Measurements from ENCODE around the gene MRPL3.

DNA sequence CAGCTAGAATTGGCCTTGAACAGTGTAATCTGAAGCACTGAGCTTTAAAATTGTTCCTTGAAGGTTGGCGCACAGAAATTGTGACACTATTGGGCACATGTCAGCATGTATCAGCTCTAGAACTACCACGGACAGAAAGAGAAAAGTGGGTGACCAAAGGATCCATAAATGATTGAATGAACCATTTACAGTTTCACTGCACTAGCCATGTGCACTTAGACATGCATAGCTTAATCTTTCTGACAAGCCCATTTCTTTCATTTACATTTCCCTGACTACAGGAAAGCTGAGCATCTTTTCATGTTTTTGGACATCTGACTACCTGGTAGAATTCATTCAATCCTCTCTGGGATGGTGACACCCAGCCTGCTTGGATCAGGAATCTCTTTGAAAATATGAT lies 85.0 kb downstream of the MRPL3 start:
- TF ChIP-seq, protein P1, sequence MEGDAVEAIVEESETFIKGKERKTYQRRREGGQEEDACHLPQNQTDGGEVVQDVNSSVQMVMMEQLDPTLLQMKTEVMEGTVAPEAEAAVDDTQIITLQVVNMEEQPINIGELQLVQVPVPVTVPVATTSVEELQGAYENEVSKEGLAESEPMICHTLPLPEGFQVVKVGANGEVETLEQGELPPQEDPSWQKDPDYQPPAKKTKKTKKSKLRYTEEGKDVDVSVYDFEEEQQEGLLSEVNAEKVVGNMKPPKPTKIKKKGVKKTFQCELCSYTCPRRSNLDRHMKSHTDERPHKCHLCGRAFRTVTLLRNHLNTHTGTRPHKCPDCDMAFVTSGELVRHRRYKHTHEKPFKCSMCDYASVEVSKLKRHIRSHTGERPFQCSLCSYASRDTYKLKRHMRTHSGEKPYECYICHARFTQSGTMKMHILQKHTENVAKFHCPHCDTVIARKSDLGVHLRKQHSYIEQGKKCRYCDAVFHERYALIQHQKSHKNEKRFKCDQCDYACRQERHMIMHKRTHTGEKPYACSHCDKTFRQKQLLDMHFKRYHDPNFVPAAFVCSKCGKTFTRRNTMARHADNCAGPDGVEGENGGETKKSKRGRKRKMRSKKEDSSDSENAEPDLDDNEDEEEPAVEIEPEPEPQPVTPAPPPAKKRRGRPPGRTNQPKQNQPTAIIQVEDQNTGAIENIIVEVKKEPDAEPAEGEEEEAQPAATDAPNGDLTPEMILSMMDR (IDR thresholded peaks at IDR 0.05; ENCODE audit: insufficient read depth, low read length, poor library complexity, severe bottlenecking): no peak
- no peak for TF ChIP-seq EZH2phosphoT487 (conservative IDR thresholded peaks at IDR 0.05; ENCODE audit: low read length)
